Melanocyte of skin (primary cell): ENCODE results near the gene OR9I1. TPM values are rescaled to one million over a fixed set of nuclear protein-coding genes. Genes with fewer than 3 reads are reported as not detected.

Experiments used
- total RNA-seq, 2 donors: library from RNA; depleted of rRNA; stranded (reverse); fragments of >200 nt; gene quantifications; 2 replicates each; pipeline ENCODE4 v1.2.3, GENCODE V29; 2012

The OR9I1 gene, protein sequence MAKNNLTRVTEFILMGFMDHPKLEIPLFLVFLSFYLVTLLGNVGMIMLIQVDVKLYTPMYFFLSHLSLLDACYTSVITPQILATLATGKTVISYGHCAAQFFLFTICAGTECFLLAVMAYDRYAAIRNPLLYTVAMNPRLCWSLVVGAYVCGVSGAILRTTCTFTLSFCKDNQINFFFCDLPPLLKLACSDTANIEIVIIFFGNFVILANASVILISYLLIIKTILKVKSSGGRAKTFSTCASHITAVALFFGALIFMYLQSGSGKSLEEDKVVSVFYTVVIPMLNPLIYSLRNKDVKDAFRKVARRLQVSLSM
- not detected for total RNA-seq

DNA sequence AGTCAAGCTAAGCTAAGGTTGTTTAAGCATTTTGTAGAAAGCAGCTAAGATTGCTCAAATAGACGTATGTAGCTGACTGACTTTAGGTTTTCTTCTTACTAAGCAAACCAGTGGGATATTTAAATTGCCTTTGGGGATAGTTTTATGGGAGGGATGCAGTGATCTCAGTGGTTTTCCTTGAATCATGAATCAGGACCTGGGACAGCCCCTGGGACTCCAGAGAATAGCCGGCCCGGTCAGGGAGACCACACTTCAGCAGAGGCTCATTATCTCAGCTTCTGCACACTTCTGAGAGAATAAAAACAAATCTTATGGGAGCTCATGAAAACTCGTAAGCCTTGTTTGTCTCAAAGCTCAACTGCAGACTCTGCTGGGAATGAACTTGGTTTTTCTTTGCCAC lies at the start of gene OR9I1:
TSS of gene OR9I1 (minus strand) at position 62 of the 400 bp plus-strand sequence. CDS start 6,086 bp downstream, outside the sequence.

Other genes starting within 250 kb of the OR9I1 start
- not detected for gene OR9Q1, start 101.6 kb downstream of the OR9I1 start, total RNA-seq
- under 1 TPM in 1 of 2 donors, not detected in 1; 0.34 TPM for gene OR6Q1, start 94.6 kb downstream of the OR9I1 start, total RNA-seq
- under 1 TPM in 1 of 2 donors, not detected in 1; 0.34 TPM for gene OR9Q2, start 63.5 kb upstream of the OR9I1 start, total RNA-seq
- not detected for gene OR1S2, start 78.6 kb upstream of the OR9I1 start, total RNA-seq
- gene OR1S1, start 87.2 kb upstream of the OR9I1 start, total RNA-seq = under 1 TPM in 1 of 2 donors, not detected in 1; 0.69 TPM
- not detected for gene OR10Q1, start 103.4 kb upstream of the OR9I1 start, total RNA-seq
- gene OR10W1, start 142.7 kb upstream of the OR9I1 start, total RNA-seq = not detected
- gene OR5B17, start 233.5 kb upstream of the OR9I1 start, total RNA-seq = not detected